Gastrocnemius medialis (tissue), 4 donors: ENCODE data around the gene GDPD5.

Experiments
- CTCF ChIP-seq, 5 experiments: fragments of 450-650 bp in 3 of 5; fragments of 200-600 bp in 2 of 5; sonication (generic) in 2 of 5; IDR thresholded peaks in 4 of 5; conservative IDR thresholded peaks in 1 of 5; 1 replicate in 4 of 5; 2 replicates in 1 of 5; pipeline ENCODE4 v1.5.1; 2016 to 2019; ENCODE audit warnings: antibody characterized with exemption in 5 of 5, mild to moderate bottlenecking in 3 of 5, moderate library complexity in 3 of 5
- POLR2A ChIP-seq, 2 donors: fragments of 450-650 bp; IDR thresholded peaks; one replicate each; pipeline ENCODE4 v1.6.1; 2017; ENCODE audit warnings: antibody characterized with exemption in 2 of 2, mild to moderate bottlenecking in 2 of 2, moderate library complexity in 2 of 2

GRCh38 chr11:75481922-75482606, 43.7 kb downstream of the GDPD5 start:
- TF ChIP-seq POLR2A (IDR thresholded peaks at IDR 0.05) (no peak), CTCF (IDR thresholded peaks at IDR 0.05 in 4 of 5, conservative IDR thresholded peaks at IDR 0.05 in 1 of 5) (no peak)
